Measurements from ENCODE around the gene PLEKHA1.

GRCh38 chr10:122413327-122413726 is 38.8 kb downstream of the PLEKHA1 start:
- TF ChIP-seq ZNF274 (IDR thresholded peaks at IDR 0.05; ENCODE audit: low read depth, low read length) (no peak), YY1 (IDR thresholded peaks at IDR 0.05; ENCODE audit: insufficient read depth, insufficient read length) (no peak)

Measured in NT2/D1 (cell line).